ENCODE results near the gene ARMC9.

DNA sequence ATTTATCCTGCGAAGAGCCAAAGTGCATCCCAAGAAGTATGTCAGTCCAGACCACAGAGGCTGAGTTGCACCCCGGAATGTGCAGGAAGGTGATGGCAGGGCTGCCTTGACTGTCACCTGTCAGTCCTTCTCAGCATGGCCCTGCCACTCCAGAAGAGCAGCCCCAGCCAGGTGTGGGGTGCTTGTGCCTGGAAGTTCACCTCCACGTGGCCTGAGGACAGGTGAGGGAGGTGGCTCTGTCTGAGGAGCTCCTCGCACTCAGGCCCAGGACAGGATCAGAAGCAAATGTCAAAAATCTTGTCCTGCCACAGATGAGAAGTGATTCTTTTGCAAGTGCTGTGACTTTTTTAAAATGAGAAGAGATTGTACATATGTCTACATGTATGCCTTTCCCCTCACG is 165.6 kb downstream of the ARMC9 start:
- TF ChIP-seq POLR2A (IDR thresholded peaks at IDR 0.05), result no peak
- TF ChIP-seq, protein P1, sequence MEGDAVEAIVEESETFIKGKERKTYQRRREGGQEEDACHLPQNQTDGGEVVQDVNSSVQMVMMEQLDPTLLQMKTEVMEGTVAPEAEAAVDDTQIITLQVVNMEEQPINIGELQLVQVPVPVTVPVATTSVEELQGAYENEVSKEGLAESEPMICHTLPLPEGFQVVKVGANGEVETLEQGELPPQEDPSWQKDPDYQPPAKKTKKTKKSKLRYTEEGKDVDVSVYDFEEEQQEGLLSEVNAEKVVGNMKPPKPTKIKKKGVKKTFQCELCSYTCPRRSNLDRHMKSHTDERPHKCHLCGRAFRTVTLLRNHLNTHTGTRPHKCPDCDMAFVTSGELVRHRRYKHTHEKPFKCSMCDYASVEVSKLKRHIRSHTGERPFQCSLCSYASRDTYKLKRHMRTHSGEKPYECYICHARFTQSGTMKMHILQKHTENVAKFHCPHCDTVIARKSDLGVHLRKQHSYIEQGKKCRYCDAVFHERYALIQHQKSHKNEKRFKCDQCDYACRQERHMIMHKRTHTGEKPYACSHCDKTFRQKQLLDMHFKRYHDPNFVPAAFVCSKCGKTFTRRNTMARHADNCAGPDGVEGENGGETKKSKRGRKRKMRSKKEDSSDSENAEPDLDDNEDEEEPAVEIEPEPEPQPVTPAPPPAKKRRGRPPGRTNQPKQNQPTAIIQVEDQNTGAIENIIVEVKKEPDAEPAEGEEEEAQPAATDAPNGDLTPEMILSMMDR (IDR thresholded peaks at IDR 0.05), result no peak
